Medulla oblongata (tissue), 1 donor: ENCODE measurements around the gene RBM5.

ENCODE experiments used
- DNase-seq: peaks from one replicate; pipeline ENCODE4 v3.0.0-alpha.2; 2015; ENCODE audit errors: extremely low spot score

The RBM5 gene

DNA sequence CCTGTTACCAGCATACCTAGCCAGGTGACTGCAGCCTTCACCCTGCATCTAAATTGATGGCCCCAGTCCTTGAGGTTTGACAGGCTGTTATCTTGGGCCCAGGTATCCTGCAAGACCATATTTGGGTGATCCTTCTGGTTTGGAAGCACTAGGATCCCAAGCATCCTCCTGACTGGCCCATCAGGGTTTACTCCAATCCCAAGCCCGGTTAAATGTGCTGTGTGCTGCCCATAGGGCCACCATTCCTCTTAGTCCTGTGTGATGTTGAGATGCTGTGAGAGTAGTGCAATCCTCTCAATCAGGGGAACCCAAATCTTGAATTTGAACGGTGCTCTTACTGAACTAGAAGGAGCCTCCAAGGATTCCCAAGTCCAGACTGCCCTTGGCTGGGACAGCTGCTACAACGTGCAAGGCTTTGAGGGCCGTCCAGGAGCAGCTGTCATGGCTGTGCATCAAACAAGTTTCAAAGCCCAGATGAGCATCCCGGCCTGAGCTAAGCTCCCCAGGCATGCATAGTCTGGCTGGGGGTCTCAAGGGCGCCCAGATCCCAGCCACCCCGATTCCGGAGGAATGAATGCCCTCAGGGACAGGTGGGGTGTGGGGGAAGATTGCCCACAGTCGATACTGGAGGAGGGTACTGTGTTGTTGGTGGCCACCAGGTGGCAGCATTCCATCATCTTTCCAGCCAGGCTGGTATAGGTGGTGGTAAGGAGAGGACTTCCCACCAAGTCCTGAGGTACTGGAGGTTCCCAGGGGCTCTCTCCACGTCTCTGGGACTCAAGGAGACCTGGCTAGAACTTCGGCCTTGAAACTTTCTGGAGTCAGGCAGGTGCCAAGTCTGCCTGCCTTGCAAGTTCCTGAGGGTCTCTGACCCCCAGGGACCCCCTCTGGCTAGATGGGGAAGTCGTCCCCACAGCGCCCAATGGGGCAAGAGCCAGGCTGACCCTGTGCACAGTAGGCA, 32.6 kb downstream of the RBM5 start:
- DNase-seq, result peak; percentile 66

- no peak for DNase-seq
These were observed 33.4 kb downstream of the RBM5 start for GRCh38 chr3:50122071-50122470.

GRCh38 chr3:50122661-50123391, 34.1 kb downstream of the RBM5 start:
- DNase-seq, result no peak

DNA sequence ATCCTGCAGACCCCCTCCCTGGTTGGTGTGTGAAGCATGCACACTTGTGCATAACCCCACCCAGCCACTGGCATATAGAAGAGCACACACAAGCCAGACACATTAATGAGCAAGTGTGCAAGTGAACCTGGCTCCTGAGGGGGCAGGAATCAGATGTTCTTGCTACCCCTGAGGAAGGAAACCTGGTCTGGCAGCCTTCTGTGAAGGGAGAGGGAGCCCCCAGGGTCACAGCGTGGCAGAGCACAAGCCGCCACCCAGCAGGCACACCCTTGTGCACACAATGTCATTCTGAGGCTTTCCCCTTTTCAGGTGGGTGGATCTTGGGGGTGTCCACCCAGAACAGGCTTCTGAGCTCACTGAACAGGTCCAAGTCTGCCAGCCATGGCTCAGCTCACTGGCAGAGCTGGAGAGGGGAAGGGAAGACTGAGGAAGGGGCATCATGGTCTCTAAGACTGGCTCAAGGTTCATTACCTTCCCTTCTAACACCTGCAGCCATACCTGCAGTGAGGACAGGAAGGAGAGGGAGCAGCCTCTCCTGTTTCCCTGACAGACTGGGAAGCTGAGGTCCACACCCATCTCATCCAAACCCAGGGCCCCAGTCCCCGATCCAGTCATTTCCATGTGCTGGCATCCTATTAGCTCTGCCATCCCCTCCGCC, 34.8 kb downstream of the RBM5 start:
- no peak for DNase-seq

DNA sequence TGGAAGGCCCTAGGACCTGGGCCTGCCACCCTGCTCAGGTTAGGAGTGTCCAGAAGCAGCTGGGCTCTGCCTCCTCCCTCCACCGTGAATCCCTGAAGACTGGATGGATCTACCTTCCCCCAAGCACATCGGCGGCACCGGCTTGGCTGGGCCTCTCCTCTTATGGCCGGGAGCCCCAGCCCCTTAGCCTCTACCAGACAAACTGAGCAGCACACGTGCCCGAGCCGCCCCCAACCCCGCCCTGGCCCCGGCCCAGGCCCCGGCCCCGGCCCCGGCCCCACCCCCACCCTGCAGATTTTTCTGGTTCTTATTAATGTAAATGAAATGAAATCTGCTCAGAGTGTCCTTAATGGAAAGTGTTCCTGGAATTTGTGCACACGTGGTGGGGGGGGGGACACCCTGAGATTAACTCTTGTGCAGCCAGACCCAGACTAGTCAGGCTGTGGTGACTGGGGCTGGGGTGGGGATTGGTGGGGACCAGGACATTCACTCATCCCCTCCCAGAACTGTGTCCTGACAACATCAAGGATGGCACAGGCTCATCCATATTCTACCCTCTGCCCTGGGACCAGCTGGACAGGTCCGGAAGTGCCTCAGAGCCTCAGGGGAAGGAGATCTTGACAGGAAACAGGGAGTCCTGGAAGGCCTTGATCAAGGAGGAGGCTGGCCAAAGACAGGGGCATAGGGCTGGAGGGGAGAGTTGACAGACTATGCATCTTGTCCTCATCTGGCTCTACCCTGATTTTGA, 35.5 kb downstream of the RBM5 start:
- DNase-seq, result no peak

GRCh38 chr3:50124800-50125178, 36.1 kb downstream of the RBM5 start:
- no peak for DNase-seq

- DNase-seq, result no peak
These were observed 37.0 kb downstream of the RBM5 start for GRCh38 chr3:50125541-50126286.

GRCh38 chr3:50126287-50127211, 37.8 kb downstream of the RBM5 start:
- DNase-seq, result no peak

- no peak for DNase-seq
These were observed 38.6 kb downstream of the RBM5 start for GRCh38 chr3:50127251-50127691.

DNA sequence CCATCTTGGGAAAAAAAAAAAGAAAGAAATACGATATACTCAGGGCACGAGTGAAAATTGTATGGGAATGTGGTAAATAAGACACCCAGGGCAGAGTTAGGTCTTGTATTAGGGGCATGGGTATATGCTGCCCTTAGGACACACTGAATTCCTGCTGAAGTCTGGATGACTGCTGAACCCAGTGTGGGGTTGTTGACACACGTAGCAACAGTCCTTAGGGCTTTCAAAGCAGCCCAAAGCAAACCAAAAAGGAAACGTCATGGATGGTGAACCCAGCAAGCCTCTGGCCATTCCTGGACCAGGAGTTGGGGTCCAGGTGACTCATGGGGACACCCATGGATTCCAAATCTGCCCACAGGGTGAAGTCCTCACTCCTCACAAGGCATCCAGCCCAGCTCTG, 39.3 kb downstream of the RBM5 start:
- DNase-seq, result no peak

GRCh38 chr3:50130436-50130835, 41.7 kb downstream of the RBM5 start:
- DNase-seq, result no peak

- DNase-seq, result no peak
These were observed 43.9 kb downstream of the RBM5 start for GRCh38 chr3:50132421-50133282.

DNA sequence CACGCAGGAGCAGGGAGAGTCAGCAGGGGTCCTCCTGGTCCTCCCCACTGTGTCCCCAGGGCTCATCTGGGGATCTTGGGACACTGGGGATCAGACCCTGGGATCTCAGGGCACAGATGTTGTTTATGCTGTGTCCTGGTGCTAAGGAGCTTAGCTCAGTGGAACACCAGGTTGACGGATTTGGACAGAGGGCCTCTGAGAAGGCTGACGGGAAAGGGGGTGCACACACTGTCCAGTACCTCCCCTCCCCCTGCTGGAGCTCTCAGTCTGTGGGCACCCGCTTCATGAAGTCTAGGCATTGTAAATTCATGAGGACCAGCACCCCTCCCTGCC, 44.5 kb downstream of the RBM5 start:
- no peak for DNase-seq

DNA sequence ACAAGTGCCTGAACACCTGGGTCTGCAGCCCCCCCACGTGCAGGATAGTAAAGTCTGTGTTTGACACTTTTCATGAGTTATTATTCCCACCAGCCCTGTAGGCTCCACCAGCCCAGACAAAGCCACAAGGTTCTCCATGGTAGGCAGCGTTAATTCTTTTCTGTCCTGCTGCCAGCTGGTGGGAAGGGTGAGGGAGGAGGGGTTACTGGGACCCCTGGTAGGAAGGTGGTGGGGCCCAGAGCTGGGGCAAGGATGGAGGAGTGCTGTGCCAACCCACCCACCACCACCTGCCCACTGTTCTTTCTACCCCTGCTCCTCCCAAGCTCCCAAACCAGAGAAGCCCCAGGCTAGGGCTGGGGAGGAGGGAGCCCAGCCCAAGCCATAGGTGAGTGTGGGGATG, 45.6 kb downstream of the RBM5 start:
- DNase-seq, result no peak

GRCh38 chr3:50135964-50136363, 47.2 kb downstream of the RBM5 start:
- no peak for DNase-seq

DNA sequence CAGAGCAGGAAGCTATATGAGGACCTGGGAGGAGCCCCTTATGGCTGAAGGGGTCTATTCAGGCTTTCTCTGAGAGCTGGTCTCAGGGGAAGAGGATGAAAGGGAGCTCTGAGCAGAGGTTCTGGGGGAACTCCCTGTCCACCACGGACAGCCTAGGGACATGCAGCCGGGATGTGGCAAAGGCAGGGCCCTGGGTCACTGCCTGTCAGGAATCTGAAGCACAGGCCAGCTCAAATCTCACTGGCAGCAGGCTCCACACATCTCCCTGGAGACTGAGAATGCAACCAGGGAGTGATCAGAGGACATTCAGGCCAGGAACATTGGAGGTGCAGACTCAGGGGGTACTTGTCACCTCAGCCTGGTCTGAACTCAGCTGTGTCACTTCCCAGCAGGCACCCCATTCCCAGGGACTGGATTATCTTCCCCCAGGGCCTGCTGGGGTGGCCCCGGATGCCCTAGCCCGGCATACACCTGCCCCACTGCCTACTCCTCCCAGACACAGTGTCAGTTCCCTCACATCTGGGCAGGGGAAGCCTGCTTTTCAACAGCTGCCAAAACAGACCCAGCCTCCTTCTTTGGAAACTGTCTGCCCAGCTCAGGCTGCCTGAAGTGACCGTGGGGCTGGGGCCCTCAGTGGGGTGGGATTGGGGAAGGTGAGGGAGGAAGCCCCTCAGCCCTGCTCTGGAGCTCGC, 48.1 kb downstream of the RBM5 start:
- DNase-seq, result no peak

GRCh38 chr3:50137531-50137930, 48.8 kb downstream of the RBM5 start:
- DNase-seq, result no peak
